AG09309 (cell line): ENCODE results near the gene CLIP1.
A peak's percentile ranks its signal among the peaks of the same experiment; 100 is the strongest.

ENCODE experiments used
- DNase-seq: peaks from one replicate; pipeline ENCODE4 v3.0.0-alpha.2; 2010; ENCODE audit warnings: low read depth
- H3K4me3 ChIP-seq: 2 replicates; pipeline ENCODE4 v1.5.1; 2011; ENCODE audit warnings: mild to moderate bottlenecking, low read depth, low read length, moderate library complexity; ENCODE audit not compliant: control insufficient read depth
- CTCF ChIP-seq: IDR thresholded peaks from 2 replicates; pipeline ENCODE4 v1.5.1; 2011; ENCODE audit warnings: mild to moderate bottlenecking, low read depth, low read length, inconsistent platforms; ENCODE audit not compliant: insufficient read depth, control insufficient read depth; ENCODE audit errors: missing control alignments

The CLIP1 gene

GRCh38 chr12:122348505-122348904, 74.0 kb downstream of the CLIP1 start:
- no peak for TF ChIP-seq CTCF
- no peak overlapping the region for H3K4me3 ChIP-seq
- DNase-seq, result no peak

- no peak for DNase-seq
- no peak for TF ChIP-seq CTCF
- H3K4me3 ChIP-seq, result no peak overlapping the region
These were observed 76.4 kb downstream of the CLIP1 start for GRCh38 chr12:122346054-122346453.

- no peak for DNase-seq
- no peak overlapping the region for H3K4me3 ChIP-seq
- no peak for TF ChIP-seq CTCF
These were observed 77.4 kb downstream of the CLIP1 start for GRCh38 chr12:122345042-122345441.

- TF ChIP-seq CTCF, result peak; percentile 75
- no peak overlapping the region for H3K4me3 ChIP-seq
- DNase-seq, result no peak
These were observed 86.2 kb downstream of the CLIP1 start for GRCh38 chr12:122336015-122336946.

- no peak overlapping the region for H3K4me3 ChIP-seq
- no peak for DNase-seq
- TF ChIP-seq CTCF, result no peak
These were observed 89.1 kb downstream of the CLIP1 start for GRCh38 chr12:122333142-122334087.
